GM12875 (cell line): ENCODE data around the gene CTSE.

Source experiments
- H3K4me3 ChIP-seq: one replicate; pipeline ENCODE4 v1.5.1; 2011; ENCODE audit warnings: low read depth, low read length, control low read depth
- CTCF ChIP-seq: IDR thresholded peaks from 2 replicates; pipeline ENCODE4 v1.5.1; 2011; ENCODE audit warnings: low read depth, mild to moderate bottlenecking, control low read depth, inconsistent platforms, low read length, moderate library complexity, borderline replicate concordance; ENCODE audit not compliant: insufficient read depth

CTSE gene

GRCh38 chr1:205967554-205968335 lies 56.0 kb downstream of the CTSE start:
- no peak overlapping the region for H3K4me3 ChIP-seq
- no peak for TF ChIP-seq CTCF

- H3K4me3 ChIP-seq, result no peak overlapping the region
- no peak for TF ChIP-seq CTCF
Measured at GRCh38 chr1:205965036-205965884, 58.4 kb downstream of the CTSE start.

DNA sequence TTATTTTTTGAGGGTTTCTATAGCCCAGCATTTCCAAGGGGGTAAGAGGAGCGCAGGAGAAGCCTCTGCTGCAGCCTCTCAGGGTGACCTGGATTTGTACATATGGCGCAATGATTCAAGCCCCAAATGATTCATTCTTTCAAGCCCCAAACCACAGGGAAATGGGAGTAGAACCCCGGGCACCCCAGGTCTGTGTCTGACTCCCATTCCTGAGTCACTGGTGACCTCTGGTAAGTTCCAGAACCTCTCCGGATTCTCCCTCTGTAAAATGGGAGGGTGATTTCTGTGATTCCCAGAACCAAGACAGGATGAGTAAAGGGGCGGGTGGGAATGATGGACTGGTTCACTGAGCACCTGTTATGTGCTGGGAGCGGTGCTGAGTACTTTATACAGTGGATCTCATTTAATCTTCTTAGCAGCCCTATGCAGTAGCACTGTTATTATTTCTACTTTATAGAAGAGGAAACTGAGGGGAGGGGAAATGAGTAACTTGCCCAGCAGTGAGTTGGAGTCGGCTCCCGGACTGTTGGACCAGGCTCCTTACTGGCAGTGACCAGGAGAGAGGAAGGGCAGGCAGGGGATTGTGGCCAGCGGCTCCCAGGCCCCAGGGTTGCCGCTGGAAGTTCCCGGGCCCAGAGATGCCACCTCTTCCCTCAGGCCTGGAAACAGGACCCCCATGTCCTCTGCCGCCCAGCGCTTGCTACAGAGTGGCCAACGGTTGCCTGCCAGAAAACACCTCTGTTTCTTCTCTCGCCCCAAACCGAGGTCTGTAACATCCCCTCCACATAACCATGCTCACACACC lies 60.1 kb downstream of the CTSE start:
- TF ChIP-seq CTCF, result no peak

DNA sequence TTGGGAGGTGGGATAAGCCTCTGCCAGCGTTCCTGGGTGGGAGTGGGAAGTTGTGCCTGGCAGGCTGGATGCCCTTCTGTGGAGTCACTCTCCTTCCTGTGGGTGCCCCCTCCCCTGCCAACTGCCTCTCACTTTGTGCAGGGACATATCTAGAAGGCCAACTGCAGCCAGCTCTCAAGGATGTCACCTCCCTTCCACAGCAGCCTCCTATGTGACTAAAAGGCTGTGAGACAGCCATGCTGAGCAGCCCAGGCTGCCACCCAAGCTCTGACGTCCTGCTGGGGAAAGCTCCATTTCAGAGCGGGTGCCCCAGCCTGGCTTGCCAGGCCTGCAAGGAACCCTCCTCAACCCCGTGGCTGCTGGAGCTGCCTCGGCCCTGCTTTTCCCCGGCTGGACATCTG lies 60.9 kb downstream of the CTSE start:
- no peak for TF ChIP-seq CTCF
- H3K4me3 ChIP-seq, result no peak overlapping the region

More for the DNA sequence above, 60.1 kb downstream of the CTSE start:
- no peak overlapping the region for H3K4me3 ChIP-seq

- H3K4me3 ChIP-seq, result no peak overlapping the region
- TF ChIP-seq CTCF, result no peak
Measured at GRCh38 chr1:205961991-205962820, 61.5 kb downstream of the CTSE start.

- TF ChIP-seq CTCF, result no peak
- H3K4me3 ChIP-seq, result no peak overlapping the region
Measured at GRCh38 chr1:205961405-205961804, 62.3 kb downstream of the CTSE start.
